Measurements from ENCODE around the gene AIG1. TPM values are rescaled to one million over a fixed set of nuclear protein-coding genes. Genes with fewer than 3 reads are reported as not detected.

The AIG1 gene
- total RNA-seq, 2 experiments from 2014 or later = 0.40 to 0.85 TPM

- no peak for TF ChIP-seq EZH2phosphoT487 (IDR thresholded peaks at IDR 0.05; ENCODE audit: borderline replicate concordance, low read depth, low read length)
- TF ChIP-seq, protein P1, sequence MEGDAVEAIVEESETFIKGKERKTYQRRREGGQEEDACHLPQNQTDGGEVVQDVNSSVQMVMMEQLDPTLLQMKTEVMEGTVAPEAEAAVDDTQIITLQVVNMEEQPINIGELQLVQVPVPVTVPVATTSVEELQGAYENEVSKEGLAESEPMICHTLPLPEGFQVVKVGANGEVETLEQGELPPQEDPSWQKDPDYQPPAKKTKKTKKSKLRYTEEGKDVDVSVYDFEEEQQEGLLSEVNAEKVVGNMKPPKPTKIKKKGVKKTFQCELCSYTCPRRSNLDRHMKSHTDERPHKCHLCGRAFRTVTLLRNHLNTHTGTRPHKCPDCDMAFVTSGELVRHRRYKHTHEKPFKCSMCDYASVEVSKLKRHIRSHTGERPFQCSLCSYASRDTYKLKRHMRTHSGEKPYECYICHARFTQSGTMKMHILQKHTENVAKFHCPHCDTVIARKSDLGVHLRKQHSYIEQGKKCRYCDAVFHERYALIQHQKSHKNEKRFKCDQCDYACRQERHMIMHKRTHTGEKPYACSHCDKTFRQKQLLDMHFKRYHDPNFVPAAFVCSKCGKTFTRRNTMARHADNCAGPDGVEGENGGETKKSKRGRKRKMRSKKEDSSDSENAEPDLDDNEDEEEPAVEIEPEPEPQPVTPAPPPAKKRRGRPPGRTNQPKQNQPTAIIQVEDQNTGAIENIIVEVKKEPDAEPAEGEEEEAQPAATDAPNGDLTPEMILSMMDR (conservative IDR thresholded peaks at IDR 0.05; ENCODE audit: low read length) = no peak
- ChIA-PET POLR2A (interaction anchor here (0.7 kb wide), 1 partner anchor 513 kb away, joined by 3 read pairs; no protein-coding TSS in a partner anchor), CTCF (ENCODE audit: unreplicated experiment) (no interaction called here)
- no peak overlapping the region for H2AFZ ChIP-seq (ENCODE audit: low read length)
- H3K27ac ChIP-seq (ENCODE audit: low read depth, low read length, poor library complexity, severe bottlenecking) = no peak overlapping the region
- H3K9me3 ChIP-seq (ENCODE audit: low read length) = no peaks in the 10 kb centered on the region
- no peaks in the 10 kb centered on the region for H3K9me2 ChIP-seq (ENCODE audit: insufficient read depth, low read length)
- no TSS peak for BruUV-seq (replicated peaks)
- no peak overlapping the region for H3K4me3 ChIP-seq (ENCODE audit: low read depth, low read length, poor library complexity, severe bottlenecking)
- no peak for DNase-seq (ENCODE audit: low spot score)
- H3K4me1 ChIP-seq (ENCODE audit: insufficient read depth, low read length, poor library complexity, severe bottlenecking) = no peaks in the 10 kb centered on the region
- H3K36me3 ChIP-seq (ENCODE audit: insufficient read depth, low read length) = no peaks in the 10 kb centered on the region
- H3K4me2 ChIP-seq (ENCODE audit: low read length) = no peak overlapping the region
- intact Hi-C loops (cut with micrococcal nuclease; ENCODE audit: unreplicated experiment) = no loop called here
- no peaks in the 10 kb centered on the region for H3K79me2 ChIP-seq (ENCODE audit: insufficient read depth, low read depth, low read length)
- H4K20me1 ChIP-seq (ENCODE audit: insufficient read depth, low read length) = no peaks in the 10 kb centered on the region
Measured at GRCh38 chr6:143218233-143218632, 157.5 kb downstream of the AIG1 start.

GRCh38 chr6:143221698-143222097, 161.0 kb downstream of the AIG1 start:
- Histone ChIP-seq H3K27ac (ENCODE audit: low read depth, low read length, poor library complexity, severe bottlenecking) (no peak overlapping the region), H3K36me3 (ENCODE audit: insufficient read depth, low read length) (no peaks in the 10 kb centered on the region), H3K4me1 (ENCODE audit: insufficient read depth, low read length, poor library complexity, severe bottlenecking) (no peaks in the 10 kb centered on the region), H3K4me2 (ENCODE audit: low read length) (no peak overlapping the region), H2AFZ (ENCODE audit: low read length) (no peak overlapping the region), H3K79me2 (ENCODE audit: insufficient read depth, low read depth, low read length) (no peaks in the 10 kb centered on the region), H3K4me3 (ENCODE audit: low read depth, low read length, poor library complexity, severe bottlenecking) (no peak overlapping the region), H4K20me1 (ENCODE audit: insufficient read depth, low read length) (no peaks in the 10 kb centered on the region), H3K9me3 (ENCODE audit: low read length) (no peaks in the 10 kb centered on the region), H3K9me2 (ENCODE audit: insufficient read depth, low read length) (no peaks in the 10 kb centered on the region)
- no peak for TF ChIP-seq EZH2phosphoT487 (IDR thresholded peaks at IDR 0.05; ENCODE audit: borderline replicate concordance, low read depth, low read length)
- TF ChIP-seq, protein P1 (conservative IDR thresholded peaks at IDR 0.05; ENCODE audit: low read length) = no peak
- ChIA-PET POLR2A (interaction anchor here (1.0 to 1.4 kb wide), 2 partner anchors 45 to 550 kb away, joined by 4 read pairs; no protein-coding TSS in a partner anchor), CTCF (ENCODE audit: unreplicated experiment) (no interaction called here)
- no TSS peak for BruUV-seq (replicated peaks)
- intact Hi-C loops (cut with micrococcal nuclease; ENCODE audit: unreplicated experiment) = no loop called here
- DNase-seq (ENCODE audit: low spot score) = no peak

DNA sequence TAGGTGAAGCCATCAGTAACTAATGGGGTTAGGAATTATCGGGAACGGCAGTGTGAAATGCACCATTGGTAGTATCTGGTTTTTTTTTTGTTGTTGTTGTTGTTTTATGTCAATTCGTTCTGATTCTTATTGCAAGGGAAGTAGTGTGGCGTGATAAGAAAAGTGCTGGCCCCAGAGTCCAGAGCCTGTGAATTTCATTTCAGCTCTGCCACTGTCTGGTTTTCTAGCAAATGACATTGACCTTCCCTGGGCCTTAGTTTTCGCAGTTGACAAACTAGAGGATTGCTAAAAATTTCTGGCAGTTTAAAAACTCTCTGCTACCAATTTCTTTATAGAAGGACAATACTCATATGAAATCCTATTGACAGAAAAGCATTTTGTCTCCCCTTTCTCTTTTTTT, 161.6 kb downstream of the AIG1 start:
- Histone ChIP-seq H3K4me1 (ENCODE audit: insufficient read depth, low read length, poor library complexity, severe bottlenecking) (no peaks in the 10 kb centered on the region), H3K9me2 (ENCODE audit: insufficient read depth, low read length) (no peaks in the 10 kb centered on the region), H3K36me3 (ENCODE audit: insufficient read depth, low read length) (no peaks in the 10 kb centered on the region), H4K20me1 (ENCODE audit: insufficient read depth, low read length) (no peaks in the 10 kb centered on the region), H3K4me3 (ENCODE audit: low read depth, low read length, poor library complexity, severe bottlenecking) (no peak overlapping the region), H3K4me2 (ENCODE audit: low read length) (no peak overlapping the region), H3K27ac (ENCODE audit: low read depth, low read length, poor library complexity, severe bottlenecking) (no peak overlapping the region), H2AFZ (ENCODE audit: low read length) (no peak overlapping the region), H3K79me2 (ENCODE audit: insufficient read depth, low read depth, low read length) (no peaks in the 10 kb centered on the region), H3K9me3 (ENCODE audit: low read length) (no peaks in the 10 kb centered on the region)
- no peak for DNase-seq (ENCODE audit: low spot score)
- no TSS peak for BruUV-seq (replicated peaks)
- POLR2A ChIA-PET = interaction anchor here (1.4 kb wide), 1 partner anchor 551 kb away, joined by 4 read pairs; no protein-coding TSS in a partner anchor
- TF ChIP-seq EZH2phosphoT487 (IDR thresholded peaks at IDR 0.05; ENCODE audit: borderline replicate concordance, low read depth, low read length) = no peak
- TF ChIP-seq, protein P1 (conservative IDR thresholded peaks at IDR 0.05; ENCODE audit: low read length) = no peak
- intact Hi-C loops (cut with micrococcal nuclease; ENCODE audit: unreplicated experiment) = no loop called here
- CTCF ChIA-PET (ENCODE audit: unreplicated experiment) = no interaction called here
